ENCODE data around the gene RUSF1.
"Not testable (repeated sequence)": the region's sequence is repeated elsewhere in the genome, so short reads cannot be mapped to it uniquely, and the experiment has no call there.

RUSF1 gene

DNA sequence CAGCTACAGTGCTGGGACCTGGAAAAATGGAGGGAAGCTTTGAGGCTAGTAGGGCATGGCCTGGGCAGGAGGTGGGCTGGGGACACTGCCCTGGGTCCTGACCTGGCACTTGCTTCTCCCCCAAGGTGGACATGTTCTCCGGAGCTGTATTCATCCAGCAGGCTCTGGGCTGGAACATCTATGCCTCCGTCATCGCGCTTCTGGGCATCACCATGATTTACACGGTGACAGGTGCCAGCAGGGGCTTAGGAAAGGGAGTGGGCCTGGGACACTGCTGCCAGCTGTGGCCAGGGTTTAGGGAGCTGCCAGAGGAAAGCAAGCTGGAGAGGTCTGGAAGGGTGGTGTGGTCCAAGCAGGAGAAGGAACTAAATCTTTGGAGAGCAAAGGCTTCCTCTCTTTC, 22.1 kb downstream of the RUSF1 start:
- no peak for DNase-seq

DNA sequence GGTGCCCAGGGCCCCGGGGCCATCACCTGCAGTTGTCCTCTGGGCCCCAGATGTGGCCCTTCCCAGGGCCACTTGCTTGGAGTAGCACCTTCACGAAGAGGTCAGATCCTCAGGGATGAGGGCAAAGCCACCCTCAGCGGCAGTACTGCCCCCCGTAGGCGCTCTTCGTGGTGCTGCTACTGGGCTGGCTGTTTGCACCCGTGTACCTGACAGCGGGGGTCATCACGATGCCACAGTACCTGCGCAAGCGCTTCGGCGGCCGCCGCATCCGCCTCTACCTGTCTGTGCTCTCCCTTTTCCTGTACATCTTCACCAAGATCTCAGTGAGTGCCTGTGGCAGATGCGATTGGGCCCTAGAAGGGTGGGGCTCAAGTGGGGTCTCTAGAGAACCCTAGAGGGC, 22.6 kb downstream of the RUSF1 start:
- no peak for DNase-seq

DNA sequence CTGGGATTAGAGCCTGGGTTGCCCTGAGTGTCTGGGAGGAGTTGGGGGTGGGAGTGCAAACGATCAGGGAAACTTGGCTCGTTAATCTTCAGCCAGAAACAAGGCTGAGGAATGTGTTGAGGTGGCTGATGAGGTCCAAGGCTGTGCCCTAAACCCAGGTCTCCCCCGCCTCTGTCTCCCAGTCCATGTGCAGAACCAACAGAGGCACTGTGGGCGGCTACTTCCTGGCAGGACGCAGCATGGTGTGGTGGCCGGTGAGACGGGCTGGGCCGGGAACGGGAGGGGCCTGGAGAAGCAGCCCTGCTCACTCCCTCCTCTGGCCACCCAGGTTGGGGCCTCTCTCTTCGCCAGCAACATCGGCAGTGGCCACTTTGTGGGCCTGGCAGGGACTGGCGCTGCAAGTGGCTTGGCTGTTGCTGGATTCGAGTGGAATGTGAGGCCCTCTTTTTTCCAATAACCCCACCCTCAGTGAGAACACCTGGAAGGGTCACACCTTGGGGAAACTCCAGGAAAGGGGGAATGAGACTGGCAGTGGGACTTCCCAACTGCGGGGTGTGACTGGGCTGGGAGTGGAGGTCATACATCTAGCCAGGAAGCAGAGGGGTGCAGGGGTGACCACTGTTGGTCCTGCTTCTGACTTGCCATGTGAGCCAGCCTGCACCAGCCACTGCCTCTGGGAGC, 23.6 kb downstream of the RUSF1 start:
- no peak for DNase-seq

DNA sequence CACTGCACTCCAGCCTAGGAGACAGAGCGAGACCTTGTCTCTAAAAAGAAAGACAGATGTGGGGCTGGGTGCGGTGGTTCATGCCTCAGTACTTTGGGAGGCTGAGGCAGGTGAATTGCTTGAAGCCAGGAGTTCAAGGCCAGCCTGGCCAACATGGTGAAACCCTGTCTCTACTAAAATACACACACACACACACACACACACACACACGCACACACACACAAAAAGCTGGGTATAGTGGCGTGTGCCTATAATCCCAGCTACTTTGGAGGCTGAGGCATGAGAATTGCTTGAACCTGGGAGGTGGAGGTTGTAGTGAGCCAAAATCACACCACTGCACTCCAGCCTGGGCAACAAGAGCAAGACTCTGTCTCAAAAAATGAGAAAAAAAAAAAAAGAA, 24.1 kb downstream of the RUSF1 start:
- not testable (repeated sequence) for DNase-seq

DNA sequence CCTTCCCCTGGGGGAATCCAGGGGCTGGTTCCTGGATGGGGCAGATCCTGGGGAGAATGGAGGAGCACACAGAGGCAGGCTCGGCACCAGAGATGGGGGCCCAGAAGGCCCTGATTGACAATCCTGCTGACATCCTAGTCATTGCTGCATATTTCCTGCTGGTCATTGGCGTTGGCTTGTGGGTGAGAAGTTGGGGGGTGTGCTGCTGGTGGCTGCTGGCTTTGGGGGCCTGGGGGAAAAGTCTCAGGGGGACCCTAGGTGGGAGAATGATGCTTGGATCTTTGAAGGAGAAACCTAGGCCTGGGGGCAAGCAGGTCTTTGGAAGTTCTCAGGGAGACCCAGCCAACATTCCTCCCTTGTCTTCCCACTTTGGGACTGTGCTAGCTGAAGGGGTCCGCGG, 25.1 kb downstream of the RUSF1 start, which contains the start of gene SLC5A2:
TSS of gene SLC5A2 (plus strand) at position 43 of the 400 bp plus-strand sequence. CDS start at position 57, 14 bp downstream.
- no peak for DNase-seq

DNA sequence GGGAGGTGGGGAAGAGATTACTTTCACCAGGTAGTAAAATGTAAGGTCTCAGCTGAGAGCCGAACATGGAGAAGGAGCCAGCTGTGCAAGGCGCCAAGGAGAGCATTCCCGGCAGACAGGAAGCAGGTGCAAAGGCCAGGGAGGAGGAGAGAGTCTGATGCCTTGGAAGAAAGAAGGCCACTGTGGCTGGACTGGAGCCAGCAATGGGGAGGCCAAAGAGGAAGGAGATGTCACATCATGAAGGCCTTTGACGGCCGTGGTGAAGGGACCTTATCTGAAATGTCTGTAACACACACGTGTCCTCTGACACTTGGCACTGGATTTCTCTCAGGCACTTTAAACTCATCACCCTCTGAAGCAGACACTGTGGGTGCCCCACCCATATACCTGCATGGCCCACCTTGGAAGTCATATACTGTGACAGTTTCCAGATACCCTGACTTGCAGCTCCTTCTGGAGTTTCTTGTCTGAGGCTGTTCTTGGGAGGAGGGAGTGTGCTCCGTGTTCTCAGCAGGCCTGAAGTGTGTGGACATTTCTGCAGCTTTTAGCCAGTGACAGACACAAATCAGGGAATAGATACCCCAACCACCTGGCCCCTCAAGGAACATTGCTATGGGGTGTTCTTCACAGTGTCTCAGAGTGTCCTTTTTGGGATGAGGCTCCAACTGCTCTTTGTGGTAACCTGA, 27.2 kb downstream of the RUSF1 start:
- DNase-seq: no peak

DNA sequence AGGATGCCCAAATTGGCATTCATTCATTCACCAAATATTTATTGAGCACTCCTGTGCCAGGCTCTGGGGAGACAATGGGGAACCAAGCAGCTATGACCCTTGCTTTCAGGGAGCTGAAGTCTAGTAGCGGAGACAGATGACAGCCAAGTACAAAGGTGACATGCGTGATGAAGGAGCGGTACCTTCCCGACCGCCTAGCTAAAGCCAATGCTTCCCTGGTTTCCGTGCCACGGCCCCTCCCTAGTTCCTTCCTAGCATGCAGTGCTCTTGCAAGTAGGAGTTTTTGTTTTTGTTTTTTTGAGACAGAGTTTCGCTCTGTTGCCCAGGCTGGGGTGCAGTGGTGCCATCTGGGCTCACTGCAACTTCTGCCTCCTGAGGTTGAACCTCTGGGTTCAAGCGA, 28.4 kb downstream of the RUSF1 start:
- no peak for DNase-seq

DNA sequence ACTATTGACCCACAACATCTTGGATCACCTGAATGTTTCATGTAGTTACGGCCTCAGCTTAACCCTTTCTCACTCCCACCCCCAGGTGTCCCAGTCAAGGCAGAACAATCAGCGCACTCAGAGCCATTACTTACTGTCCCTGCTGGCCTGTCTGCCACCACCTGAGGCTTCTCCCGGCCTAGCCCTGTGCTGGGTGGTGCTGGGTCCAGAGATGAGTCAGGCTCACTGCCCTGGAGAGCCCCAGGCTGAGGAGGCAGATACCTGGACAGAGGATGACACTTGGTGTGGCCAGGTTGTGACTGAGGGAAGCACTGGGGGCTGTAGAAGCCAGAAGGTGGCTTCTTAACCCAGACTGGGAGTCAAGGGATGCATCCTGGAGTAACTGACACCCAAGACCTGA, 29.2 kb downstream of the RUSF1 start:
- no peak for DNase-seq

DNA sequence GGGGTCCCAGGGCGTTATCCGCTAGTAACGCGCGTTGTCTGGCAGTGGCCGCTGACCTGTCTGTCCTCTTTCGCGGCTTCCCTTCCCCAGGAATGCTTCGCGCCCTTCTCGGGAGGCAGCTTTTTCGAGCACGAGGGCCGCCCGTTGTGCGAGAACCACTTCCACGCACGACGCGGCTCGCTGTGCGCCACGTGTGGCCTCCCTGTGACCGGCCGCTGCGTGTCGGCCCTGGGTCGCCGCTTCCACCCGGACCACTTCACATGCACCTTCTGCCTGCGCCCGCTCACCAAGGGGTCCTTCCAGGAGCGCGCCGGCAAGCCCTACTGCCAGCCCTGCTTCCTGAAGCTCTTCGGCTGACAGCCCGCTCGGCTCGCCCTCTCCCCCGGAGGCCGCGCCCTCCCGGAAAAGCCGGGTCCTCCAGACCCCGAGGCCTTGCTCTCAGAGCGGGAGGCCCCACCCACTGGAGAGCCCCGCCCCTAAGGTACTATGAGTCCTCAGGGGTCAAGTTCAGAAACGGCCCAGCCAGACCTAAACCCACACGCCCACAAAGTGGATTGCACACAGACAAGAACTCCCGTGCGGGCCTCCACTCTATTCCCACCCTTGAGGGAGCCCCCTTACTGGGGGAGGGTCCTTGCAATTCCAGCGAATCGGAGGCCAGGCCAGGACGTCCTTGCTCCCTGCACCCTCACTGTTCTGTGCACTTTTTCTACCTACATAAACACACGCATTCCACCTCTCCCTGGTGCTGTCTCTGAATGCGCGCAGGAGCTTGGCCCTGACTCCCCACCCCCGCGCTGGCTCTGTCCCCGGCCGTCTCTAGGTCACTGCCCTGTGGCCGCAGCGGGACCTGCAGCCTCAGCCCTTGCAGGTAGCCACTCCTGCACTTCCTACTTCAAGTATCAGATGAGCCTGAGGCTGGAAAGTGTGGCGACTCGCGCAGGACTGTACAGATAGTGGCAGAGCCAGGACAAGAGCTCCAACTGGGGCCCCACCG, 30.7 kb downstream of the RUSF1 start:
- DNase-seq: no peak

DNA sequence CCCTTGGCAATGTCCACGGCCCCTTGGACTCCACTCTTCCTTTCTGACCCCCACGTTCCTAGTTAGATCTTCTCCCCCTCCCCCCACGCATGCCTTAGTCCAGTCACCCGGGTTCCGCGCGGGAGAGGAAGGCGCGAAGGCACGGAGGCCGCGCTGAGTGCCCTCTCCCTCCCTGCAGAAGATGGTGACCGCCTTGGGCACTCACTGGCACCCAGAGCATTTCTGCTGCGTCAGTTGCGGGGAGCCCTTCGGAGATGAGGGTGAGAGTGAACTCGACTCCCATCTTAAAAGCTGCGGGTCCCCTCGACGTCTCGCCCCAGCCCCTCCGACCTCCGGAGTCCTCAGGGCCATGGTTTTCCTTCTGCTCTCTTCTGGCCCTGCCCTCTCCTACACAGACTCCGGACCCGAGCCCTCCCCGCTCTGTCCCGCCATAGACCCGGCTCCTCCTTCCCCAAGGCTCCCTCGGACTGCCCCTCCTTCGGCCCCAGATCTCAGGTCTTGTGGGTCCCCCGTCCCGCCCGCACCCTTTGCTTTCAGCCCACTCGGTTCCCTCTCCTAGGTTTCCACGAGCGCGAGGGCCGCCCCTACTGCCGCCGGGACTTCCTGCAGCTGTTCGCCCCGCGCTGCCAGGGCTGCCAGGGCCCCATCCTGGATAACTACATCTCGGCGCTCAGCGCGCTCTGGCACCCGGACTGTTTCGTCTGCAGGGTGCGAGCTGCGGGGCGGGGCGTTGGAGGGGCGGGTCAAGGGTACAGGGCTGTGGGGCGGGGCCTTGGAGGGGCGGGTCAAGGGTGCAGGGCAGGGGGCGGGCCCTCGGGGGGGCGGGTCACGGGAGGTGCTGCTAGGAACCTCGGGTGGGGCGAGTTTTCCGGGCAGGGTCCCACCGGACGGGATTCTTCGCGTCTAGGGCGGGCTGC, 31.6 kb downstream of the RUSF1 start:
- DNase-seq: no peak

DNA sequence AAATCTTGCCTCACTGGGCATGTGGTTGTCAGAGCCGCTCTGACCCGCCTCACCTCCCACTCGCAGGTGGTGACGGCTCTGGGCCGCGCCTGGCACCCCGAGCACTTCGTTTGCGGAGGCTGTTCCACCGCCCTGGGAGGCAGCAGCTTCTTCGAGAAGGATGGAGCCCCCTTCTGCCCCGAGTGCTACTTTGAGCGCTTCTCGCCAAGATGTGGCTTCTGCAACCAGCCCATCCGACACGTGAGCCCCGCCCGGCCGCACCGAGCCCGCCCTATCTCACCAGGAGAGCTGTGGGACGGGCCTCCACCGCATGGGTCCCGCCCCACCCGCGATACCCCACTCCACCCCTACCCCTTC, 32.3 kb downstream of the RUSF1 start:
- no peak for DNase-seq

DNA sequence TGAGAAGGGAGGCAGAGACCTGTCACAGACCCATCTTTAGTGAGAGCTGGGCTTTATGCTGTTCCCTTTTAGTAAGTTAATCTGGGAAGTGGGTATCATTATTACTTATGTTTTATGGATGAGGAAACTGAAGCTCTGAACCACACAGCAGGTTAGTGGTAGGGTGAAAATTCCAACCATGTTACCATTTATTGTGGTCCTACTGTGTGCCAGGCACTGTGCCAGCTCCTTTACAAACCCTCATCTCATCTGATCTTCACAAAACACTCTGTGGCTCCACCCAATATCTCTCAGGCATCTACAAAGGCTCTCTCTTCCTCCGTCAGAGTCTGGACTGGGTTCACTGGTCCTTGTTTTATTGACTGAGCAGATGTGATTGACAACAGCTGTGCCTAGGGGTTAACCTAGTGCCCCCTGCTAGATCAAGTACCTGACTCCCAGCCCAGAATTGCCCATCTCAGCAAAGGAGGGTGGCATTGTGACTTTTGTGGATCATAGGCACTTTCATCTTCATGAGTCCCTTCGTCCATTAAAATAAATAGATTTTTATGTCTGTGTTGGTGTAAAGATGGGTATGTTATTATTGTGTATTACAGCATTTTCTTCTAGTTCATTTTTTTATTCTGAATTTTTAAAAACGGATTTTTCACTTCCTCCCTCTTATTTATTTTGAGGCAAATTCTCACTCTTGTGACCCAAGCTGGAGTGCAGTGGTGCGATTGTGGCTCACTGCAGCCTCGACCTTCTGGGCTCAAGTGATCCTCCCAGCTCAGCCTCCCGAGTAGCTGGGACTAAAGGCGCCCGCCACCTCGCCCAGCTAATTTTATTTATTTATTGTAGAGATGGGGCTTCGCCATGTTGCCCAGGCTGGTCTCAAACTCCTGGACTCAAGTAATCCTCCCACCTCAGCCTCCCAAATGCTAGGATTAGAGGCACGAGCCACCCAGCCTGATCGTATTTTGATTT, 33.1 kb downstream of the RUSF1 start:
- DNase-seq: no peak

DNA sequence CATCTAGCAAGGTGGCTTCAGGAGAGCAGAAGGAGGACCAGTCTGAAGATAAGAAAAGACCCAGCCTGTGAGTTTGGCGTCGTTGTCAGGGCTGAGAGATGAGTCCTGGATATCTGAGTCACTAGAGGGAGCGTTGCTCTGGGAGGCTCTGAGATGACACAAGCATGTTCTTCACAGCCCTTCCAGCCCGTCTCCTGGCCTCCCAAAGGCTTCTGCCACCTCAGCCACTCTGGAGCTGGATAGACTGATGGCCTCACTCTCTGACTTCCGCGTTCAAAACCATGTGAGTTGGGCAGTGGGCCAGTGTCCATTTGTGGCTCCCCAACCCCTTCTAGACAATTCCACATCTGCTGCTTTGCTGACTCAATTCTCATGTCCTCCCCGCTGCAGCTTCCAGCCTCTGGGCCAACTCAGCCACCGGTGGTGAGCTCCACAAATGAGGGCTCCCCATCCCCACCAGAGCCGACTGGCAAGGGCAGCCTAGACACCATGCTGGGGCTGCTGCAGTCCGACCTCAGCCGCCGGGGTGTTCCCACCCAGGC, 33.9 kb downstream of the RUSF1 start:
- peak; percentile 83 for DNase-seq

DNA sequence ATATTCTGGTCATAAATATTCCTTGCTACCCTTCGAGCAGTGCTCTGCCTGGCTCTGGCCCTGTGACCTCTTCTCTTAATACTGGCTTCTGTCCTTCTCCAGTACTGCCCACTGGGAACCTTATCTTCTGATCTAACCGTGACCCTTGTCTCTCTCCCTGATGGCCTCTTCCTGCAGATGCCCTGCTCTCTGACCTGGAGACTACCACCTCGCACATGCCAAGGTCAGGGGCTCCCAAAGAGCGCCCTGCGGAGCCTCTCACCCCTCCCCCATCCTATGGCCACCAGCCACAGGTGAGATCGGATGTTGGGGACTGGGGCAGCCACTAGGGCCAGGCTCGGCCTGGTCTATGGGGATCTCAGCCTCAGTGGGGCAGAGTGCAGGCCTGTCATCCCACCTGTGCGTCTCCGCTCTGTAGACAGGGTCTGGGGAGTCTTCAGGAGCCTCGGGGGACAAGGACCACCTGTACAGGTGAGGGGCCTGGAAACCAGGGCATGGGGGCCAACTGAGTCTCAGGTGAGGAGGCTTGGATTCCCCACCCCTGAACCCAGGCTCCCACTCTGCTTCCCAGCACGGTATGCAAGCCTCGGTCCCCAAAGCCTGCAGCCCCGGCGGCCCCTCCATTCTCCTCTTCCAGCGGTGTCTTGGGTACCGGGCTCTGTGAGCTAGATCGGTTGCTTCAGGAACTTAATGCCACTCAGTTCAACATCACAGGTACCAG, 34.8 kb downstream of the RUSF1 start:
- DNase-seq: no peak

DNA sequence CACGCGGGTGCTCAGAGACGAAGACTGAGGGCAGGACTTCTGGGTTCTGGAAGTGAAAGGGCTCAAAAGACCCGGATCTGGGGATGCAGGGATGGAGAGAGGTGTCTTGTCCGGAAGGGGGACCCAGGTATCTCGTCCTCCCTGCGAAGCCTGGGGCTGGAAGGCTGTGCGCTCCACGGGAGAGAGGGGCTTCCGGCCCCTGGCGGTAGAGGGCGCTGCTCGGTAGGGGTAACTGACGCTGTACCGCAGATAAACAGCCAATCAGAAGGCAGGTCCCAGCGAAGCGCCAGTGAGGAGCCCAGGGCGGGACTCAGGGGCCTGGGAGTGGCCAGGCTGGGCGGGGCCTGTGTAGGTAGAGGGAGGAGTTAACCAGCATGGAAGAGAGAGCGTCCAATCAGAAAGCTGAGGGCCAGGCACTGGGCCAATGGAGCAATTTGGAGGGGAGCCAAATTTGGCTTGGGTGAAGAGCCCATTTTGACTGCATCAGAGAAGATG, 35.4 kb downstream of the RUSF1 start:
- peak; percentile 95 for DNase-seq

DNA sequence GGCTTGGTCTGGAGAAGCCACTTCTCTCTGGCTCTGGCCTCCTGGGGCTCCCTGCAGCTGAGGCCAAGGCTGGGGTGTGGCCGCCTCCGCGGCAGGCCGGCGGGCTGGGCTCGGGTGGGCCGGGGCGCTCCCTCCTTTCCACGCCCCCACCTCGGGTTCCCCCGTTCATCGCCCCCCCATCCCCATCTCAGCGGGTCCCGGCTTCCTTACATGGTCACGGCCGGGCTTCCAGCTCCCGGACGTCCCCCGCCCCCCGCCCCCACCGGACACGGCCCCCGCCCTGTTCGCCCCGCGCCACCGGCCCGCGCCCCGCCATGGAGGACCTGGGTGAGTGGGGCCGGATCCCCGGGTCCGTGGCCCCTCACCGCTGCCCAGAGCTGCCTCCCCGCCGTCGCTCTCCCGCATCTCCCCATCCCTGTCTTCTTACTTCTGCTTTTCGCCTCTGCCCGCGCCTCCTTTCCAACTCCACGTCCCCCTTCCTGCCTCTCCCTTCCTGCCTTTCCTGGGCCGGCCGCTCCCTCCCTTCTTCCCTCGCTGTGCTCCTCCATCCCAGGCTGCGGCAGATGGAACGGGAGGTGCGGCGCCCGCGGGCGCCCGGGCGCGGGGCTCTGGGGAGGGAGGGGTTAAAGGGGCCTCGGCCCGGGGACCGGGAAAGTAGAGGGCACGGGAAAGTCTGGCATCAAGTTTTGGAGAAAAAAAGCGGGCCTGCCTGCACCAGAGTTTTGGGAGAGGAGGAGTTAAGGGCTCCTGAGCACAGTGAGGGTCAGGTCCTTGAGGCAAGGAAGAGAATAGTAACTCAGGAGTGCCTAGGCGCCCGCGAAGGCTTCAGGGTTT, 36.1 kb downstream of the RUSF1 start, which contains the start of gene TGFB1I1:
TSS of gene TGFB1I1 (plus strand) at position 278 of the 834 bp plus-strand sequence. CDS start at position 315, 37 bp downstream.
- DNase-seq: peak; percentile 94

DNA sequence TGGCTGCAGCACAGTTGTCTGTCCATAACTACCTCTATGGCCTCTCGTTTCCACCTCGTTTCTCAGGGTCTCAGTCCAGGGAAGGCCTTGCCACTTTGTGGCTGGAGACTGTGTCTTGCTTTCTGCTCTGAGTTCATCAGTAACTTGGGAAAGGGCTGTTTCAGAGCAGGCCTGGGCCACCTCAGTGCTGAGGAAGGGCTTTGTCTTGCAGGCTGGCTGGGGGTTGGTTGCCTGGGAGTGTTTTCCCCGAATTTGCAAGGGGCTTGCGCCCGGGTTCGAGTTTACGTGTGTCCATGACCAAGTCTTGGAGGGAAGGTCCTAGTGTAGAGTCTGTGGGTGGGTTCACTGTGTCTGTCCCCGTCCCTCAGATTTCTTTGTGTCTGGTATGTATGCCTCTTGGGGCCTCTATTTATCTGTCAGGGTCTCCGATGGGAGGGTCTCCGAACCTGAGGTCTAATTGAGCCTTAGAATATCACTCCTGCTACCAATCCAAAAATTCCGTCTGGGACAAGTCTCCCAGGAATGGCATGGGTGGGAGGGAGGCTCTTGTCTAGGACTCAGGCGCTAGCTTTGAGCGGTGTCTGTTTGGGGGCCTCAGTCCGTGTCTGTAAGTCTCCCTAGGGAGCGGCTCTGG, 36.8 kb downstream of the RUSF1 start:
- DNase-seq: no peak

DNA sequence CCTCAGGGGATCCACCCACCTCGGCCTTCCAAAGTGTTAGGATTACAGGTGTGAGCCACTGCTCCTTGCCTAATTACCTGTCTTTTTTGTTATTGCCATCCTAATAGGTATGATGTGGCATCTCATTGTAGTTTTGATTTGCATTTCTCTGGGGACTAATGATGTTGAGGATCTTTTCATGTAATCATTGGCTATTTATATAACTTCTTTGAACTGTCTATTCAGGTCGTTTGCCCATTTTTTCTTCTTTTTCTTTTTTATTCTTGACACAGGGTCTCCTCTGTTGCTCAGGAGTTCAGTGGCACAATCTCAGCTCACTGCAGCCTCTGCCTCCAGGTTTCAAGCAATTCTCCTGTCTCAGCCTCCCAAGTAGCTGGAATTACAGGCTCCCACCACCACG, 37.6 kb downstream of the RUSF1 start:
- DNase-seq: no peak

Measured in fibroblast of skin of abdomen (primary cell).